Measurements from ENCODE around the gene FAM107B.

FAM107B gene

GRCh38 chr10:14550471-14550981 lies 224.2 kb downstream of the FAM107B start:
- DNase-seq, result no peak

- DNase-seq, result no peak
Observed at GRCh38 chr10:14549496-14549895, 225.2 kb downstream of the FAM107B start.

GRCh38 chr10:14548970-14549369 lies 225.7 kb downstream of the FAM107B start:
- DNase-seq, result no peak

- no peak for DNase-seq
Observed at GRCh38 chr10:14548474-14548873, 226.2 kb downstream of the FAM107B start.

- DNase-seq, result no peak
Observed at GRCh38 chr10:14547816-14548215, 226.9 kb downstream of the FAM107B start.

GRCh38 chr10:14545827-14546226 lies 228.9 kb downstream of the FAM107B start:
- no peak for DNase-seq

- no peak for DNase-seq
Observed at GRCh38 chr10:14543904-14544210, 230.8 kb downstream of the FAM107B start.

- DNase-seq, result no peak
Observed at GRCh38 chr10:14543046-14543903, 231.4 kb downstream of the FAM107B start.

- no peak for DNase-seq
Observed at GRCh38 chr10:14541379-14541778, 233.3 kb downstream of the FAM107B start.

GRCh38 chr10:14540611-14541010 lies 234.1 kb downstream of the FAM107B start:
- no peak for DNase-seq

GRCh38 chr10:14540062-14540461 lies 234.6 kb downstream of the FAM107B start:
- no peak for DNase-seq

- DNase-seq, result no peak
Observed at GRCh38 chr10:14539176-14539575, 235.5 kb downstream of the FAM107B start.

- peak; percentile 72 for DNase-seq
Observed at GRCh38 chr10:14536241-14537213, 238.2 kb downstream of the FAM107B start.

GRCh38 chr10:14535457-14536130 lies 239.1 kb downstream of the FAM107B start:
- DNase-seq, result no peak

- no peak for DNase-seq
Observed at GRCh38 chr10:14534152-14534551, 240.5 kb downstream of the FAM107B start.

- no peak for DNase-seq
Observed at GRCh38 chr10:14533295-14533694, 241.4 kb downstream of the FAM107B start.

- no peak for DNase-seq
Observed at GRCh38 chr10:14532473-14533251, 242.0 kb downstream of the FAM107B start.

- no peak for DNase-seq
Observed at GRCh38 chr10:14531974-14532373, 242.7 kb downstream of the FAM107B start.

GRCh38 chr10:14530465-14530864 lies 244.2 kb downstream of the FAM107B start:
- no peak for DNase-seq

- no peak for DNase-seq
Observed at GRCh38 chr10:14529351-14529750, 245.3 kb downstream of the FAM107B start.

- no peak for DNase-seq
Observed at GRCh38 chr10:14528450-14528849, 246.2 kb downstream of the FAM107B start.

- DNase-seq, result no peak
Observed at GRCh38 chr10:14527915-14528314, 246.8 kb downstream of the FAM107B start.

Measured in NCI-H146 (cell line).